GM18520 (cell line): ENCODE measurements around the gene RFX8.
"Not testable (repeated sequence)": the region's sequence is repeated elsewhere in the genome, so short reads cannot be mapped to it uniquely, and the experiment has no call there.

Source experiments
- ATAC-seq: cut with Tn5 transposase; IDR thresholded peaks from one replicate; pipeline ENCODE4 v1.9.1; 2021; ENCODE audit not compliant: unreplicated experiment

The RFX8 gene

GRCh38 chr2:101442042-101442666 lies 32.8 kb downstream of the RFX8 start:
- ATAC-seq = no peak

- ATAC-seq = no peak
Observed at GRCh38 chr2:101440127-101440738, 34.7 kb downstream of the RFX8 start.

GRCh38 chr2:101439716-101440115 lies 35.2 kb downstream of the RFX8 start:
- no peak for ATAC-seq

- not testable (repeated sequence) for ATAC-seq
Observed at GRCh38 chr2:101438555-101438954, 36.4 kb downstream of the RFX8 start.

- no peak for ATAC-seq
Observed at GRCh38 chr2:101435001-101435862, 39.7 kb downstream of the RFX8 start.

GRCh38 chr2:101433465-101433864 lies 41.4 kb downstream of the RFX8 start:
- ATAC-seq = no peak

- ATAC-seq = no peak
Observed at GRCh38 chr2:101432411-101433181, 42.3 kb downstream of the RFX8 start.

- ATAC-seq = no peak
Observed at GRCh38 chr2:101431486-101431885, 43.4 kb downstream of the RFX8 start.

- no peak for ATAC-seq
Observed at GRCh38 chr2:101430156-101430555, 44.8 kb downstream of the RFX8 start.

- ATAC-seq = no peak
Observed at GRCh38 chr2:101429453-101429852, 45.5 kb downstream of the RFX8 start.

- no peak for ATAC-seq
Observed at GRCh38 chr2:101428422-101429176, 46.3 kb downstream of the RFX8 start.

- no peak for ATAC-seq
Observed at GRCh38 chr2:101427743-101428142, 47.2 kb downstream of the RFX8 start.

- no peak for ATAC-seq
Observed at GRCh38 chr2:101427240-101427639, 47.7 kb downstream of the RFX8 start.

GRCh38 chr2:101426822-101427221 lies 48.1 kb downstream of the RFX8 start:
- no peak for ATAC-seq

GRCh38 chr2:101420623-101421022 lies 54.3 kb downstream of the RFX8 start:
- ATAC-seq = no peak

GRCh38 chr2:101419096-101419663 lies 55.7 kb downstream of the RFX8 start:
- no peak for ATAC-seq

- ATAC-seq = no peak
Observed at GRCh38 chr2:101418460-101419095, 56.3 kb downstream of the RFX8 start.

- no peak for ATAC-seq
Observed at GRCh38 chr2:101416609-101417008, 58.3 kb downstream of the RFX8 start.

- ATAC-seq = no peak
Observed at GRCh38 chr2:101415884-101416283, 59.0 kb downstream of the RFX8 start.

- ATAC-seq = no peak
Observed at GRCh38 chr2:101415220-101415619, 59.7 kb downstream of the RFX8 start.
